Measurements from ENCODE around the gene SFRP4. TPM values are rescaled to one million over a fixed set of nuclear protein-coding genes. Genes with fewer than 3 reads are reported as not detected.

Gene SFRP4
- total RNA-seq, 1 donor from 2014 or later, result 56.0 TPM

DNA sequence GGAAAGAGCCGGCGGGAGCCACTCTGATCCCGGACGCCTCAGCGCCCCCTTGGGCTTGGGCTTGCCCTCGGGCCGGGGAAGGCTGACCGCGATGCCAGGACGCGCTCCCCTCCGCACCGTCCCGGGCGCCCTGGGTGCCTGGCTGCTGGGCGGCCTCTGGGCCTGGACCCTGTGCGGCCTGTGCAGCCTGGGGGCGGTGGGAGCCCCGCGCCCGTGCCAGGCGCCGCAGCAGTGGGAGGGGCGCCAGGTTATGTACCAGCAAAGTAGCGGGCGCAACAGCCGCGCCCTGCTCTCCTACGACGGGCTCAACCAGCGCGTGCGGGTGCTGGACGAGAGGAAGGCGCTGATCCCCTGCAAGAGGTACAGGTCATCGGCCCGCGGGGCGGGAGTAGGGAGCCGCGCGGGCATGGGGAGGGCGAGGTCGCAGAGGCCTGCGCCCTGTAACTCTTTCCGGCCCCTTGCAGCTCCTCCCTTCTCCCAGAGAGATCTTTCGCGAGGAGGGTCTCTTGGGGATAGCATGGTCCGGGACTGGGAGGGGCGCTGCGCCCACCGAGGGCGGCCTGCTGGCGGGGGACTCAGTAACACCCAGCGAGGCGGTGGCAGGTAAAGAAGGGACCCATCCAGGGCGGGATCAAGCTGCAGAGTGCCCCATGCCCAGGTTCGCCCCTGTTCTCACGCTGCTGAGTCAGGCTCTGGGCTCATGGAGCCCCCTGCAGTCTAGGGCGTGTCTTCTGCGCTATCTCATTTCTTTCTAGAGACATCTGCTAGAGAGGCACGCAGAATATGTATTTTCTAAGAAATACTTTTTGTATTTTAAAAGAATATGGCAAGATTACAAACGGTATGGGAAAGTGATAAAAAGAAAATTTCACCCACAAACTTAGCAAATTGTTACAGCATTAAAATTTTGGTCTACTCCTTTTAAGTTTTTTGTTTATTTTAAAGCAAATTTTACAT is 4.5 kb upstream of the SFRP4 start:
- Histone ChIP-seq H3K27ac (peak overlapping the region; percentile 94), H3K4me1 (peaks cover 30% of the 10 kb centered on the region), H3K27me3 (no peaks in the 10 kb centered on the region), H3K9me3 (no peaks in the 10 kb centered on the region), H3K4me3 (peak overlapping the region; percentile 66 to 73), H3K36me3 (no peaks in the 10 kb centered on the region)
- DNase-seq (ENCODE audit: extremely low spot score in 2 of 2), result no peak
- TF ChIP-seq, protein P1, sequence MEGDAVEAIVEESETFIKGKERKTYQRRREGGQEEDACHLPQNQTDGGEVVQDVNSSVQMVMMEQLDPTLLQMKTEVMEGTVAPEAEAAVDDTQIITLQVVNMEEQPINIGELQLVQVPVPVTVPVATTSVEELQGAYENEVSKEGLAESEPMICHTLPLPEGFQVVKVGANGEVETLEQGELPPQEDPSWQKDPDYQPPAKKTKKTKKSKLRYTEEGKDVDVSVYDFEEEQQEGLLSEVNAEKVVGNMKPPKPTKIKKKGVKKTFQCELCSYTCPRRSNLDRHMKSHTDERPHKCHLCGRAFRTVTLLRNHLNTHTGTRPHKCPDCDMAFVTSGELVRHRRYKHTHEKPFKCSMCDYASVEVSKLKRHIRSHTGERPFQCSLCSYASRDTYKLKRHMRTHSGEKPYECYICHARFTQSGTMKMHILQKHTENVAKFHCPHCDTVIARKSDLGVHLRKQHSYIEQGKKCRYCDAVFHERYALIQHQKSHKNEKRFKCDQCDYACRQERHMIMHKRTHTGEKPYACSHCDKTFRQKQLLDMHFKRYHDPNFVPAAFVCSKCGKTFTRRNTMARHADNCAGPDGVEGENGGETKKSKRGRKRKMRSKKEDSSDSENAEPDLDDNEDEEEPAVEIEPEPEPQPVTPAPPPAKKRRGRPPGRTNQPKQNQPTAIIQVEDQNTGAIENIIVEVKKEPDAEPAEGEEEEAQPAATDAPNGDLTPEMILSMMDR (IDR thresholded peaks at IDR 0.05), result peak in 1 of 3 experiments; percentile 2
- TF ChIP-seq POLR2AphosphoS5 (IDR thresholded peaks at IDR 0.05; ENCODE audit: insufficient read depth in 1 of 2, low read depth in 1 of 2), result peak in 1 of 2 donors; percentile 58
- peak in 1 of 2 donors; percentile 19 for TF ChIP-seq POLR2A (IDR thresholded peaks at IDR 0.05)
- intact Hi-C loops (cut with DNase I), result no loop called here

DNA sequence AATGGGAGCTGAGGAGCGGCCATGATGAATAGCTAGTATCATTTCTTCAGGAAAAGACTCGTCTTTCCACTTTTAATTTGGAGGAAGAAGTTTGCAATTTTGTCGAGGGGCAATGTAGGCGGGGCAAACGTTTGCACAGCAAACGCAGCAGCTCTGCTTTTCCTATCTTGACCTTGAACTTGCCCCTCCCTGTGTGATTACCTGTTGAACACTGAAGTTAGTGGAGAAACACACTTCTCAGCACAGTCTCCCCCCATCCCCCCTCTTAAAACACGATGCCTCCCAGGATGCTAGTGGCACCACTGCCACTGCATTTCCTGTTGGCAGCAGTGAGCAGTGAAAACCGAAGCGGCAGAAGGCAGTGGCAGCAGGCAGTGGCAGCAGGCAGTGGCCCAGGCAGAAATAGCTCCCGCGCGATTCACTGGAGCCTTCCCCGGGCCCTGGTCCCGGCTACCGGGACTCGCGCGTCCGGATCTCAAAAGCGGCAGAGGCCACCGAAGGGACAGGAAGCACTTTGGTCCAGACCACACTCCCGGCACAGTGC is 3.8 kb upstream of the SFRP4 start, which contains the start of gene EPDR1:
Gene EPDR1 (plus strand): TSS at position 336 of the 544 bp plus-strand sequence. CDS start 300 bp downstream, outside the sequence.
- intact Hi-C loops (cut with DNase I), result no loop called here
- no peak for DNase-seq (ENCODE audit: extremely low spot score in 2 of 2)
- peak within 1 kb of the TSS; percentile 94 for H3K27ac ChIP-seq

GRCh38 chr7:37918526-37918925 is 1.9 kb upstream of the SFRP4 start:
- no peaks in the 10 kb centered on the region for H3K36me3 ChIP-seq
- intact Hi-C loops (cut with DNase I), result no loop called here
- H3K27me3 ChIP-seq, result no peaks in the 10 kb centered on the region
- no peak overlapping the region for H3K4me3 ChIP-seq
- H3K27ac ChIP-seq, result peak overlapping the region; percentile 94
- no peak for DNase-seq (ENCODE audit: extremely low spot score in 2 of 2)
- no peaks in the 10 kb centered on the region for H3K9me3 ChIP-seq
- TF ChIP-seq POLR2A (IDR thresholded peaks at IDR 0.05) (no peak), POLR2AphosphoS5 (IDR thresholded peaks at IDR 0.05; ENCODE audit: insufficient read depth in 1 of 2, low read depth in 1 of 2) (no peak)
- TF ChIP-seq, protein P1 (IDR thresholded peaks at IDR 0.05), result no peak
- H3K4me1 ChIP-seq, result peaks cover 34% of the 10 kb centered on the region

More for the DNA sequence above, 3.8 kb upstream of the SFRP4 start, which contains the start of gene EPDR1:
- H3K9me3 ChIP-seq, result no peaks in the 10 kb centered on the region
- TF ChIP-seq POLR2AphosphoS5 (IDR thresholded peaks at IDR 0.05; ENCODE audit: insufficient read depth in 1 of 2, low read depth in 1 of 2), result no peak
- no peak for TF ChIP-seq POLR2A (IDR thresholded peaks at IDR 0.05)
- TF ChIP-seq, protein P1 (IDR thresholded peaks at IDR 0.05), result no peak
- peaks cover 30% of the 10 kb centered on the region for H3K4me1 ChIP-seq
- H3K27me3 ChIP-seq, result no peaks in the 10 kb centered on the region
- H3K4me3 ChIP-seq, result peak within 1 kb of the TSS; percentile 66 to 73
- no peaks in the 10 kb centered on the region for H3K36me3 ChIP-seq

- DNase-seq (ENCODE audit: extremely low spot score in 2 of 2), result no peak
- intact Hi-C loops (cut with DNase I), result no loop called here
- Histone ChIP-seq H3K27me3 (no peaks in the 10 kb centered on the region), H3K36me3 (no peaks in the 10 kb centered on the region), H3K4me1 (peaks cover 36% of the 10 kb centered on the region), H3K4me3 (peak overlapping the region; percentile 64 to 81), H3K9me3 (no peaks in the 10 kb centered on the region), H3K27ac (peak overlapping the region; percentile 94)
- TF ChIP-seq POLR2AphosphoS5 (IDR thresholded peaks at IDR 0.05; ENCODE audit: insufficient read depth in 1 of 2, low read depth in 1 of 2), result peak in 1 of 2 donors; percentile 38
- TF ChIP-seq, protein P1 (IDR thresholded peaks at IDR 0.05), result no peak
- no peak for TF ChIP-seq POLR2A (IDR thresholded peaks at IDR 0.05)
These were observed 472 bp downstream of the SFRP4 start for GRCh38 chr7:37916017-37916672.

Measured in vagina (tissue), 2 donors.